Measurements from ENCODE around the gene EIF2S3B.
"Not testable (repeated sequence)": the region's sequence is repeated elsewhere in the genome, so short reads cannot be mapped to it uniquely, and the experiment has no call there.

EIF2S3B gene

DNA sequence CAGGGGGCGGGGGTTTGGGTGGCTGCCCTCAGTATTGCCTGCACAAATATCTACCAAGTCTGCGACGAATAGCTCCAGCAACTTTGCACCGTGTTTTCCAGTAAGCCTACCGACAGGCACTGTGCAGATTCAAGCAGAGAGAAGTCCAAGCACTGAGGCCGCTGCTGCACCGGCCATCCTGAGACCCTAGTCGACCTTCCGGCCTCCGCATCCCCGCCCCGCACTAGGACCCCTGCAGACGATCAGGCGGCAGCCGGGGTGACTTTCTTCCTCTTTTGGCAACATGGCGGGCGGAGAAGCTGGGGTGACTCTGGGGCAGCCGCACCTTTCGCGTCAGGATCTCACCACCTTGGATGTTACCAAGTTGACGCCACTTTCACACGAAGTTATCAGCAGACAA lies at the start of gene EIF2S3B:
TSS of gene EIF2S3B (plus strand) at position 271 of the 400 bp plus-strand sequence. CDS start at position 284, 13 bp downstream.
- no peak for DNase-seq

DNA sequence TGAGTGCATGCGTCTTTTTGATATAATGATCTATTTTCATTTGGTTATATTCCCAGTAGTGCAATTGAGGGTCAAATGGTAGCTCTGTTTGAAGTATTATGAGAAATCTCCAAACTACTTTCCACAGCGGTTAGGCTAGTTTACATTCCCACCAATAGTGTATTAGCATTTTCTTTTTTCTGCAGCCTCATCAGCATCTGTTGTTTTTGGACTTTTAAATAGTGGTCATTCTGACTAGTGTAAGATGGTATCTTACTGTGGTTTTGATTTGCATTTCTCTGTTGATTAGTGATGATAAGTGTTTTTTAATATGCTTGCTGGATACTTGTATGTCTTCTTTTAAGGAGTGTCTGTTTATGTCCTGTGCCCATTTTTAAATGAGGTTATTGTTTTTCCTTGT lies 48.8 kb upstream of the EIF2S3B start:
- no peak for DNase-seq

DNA sequence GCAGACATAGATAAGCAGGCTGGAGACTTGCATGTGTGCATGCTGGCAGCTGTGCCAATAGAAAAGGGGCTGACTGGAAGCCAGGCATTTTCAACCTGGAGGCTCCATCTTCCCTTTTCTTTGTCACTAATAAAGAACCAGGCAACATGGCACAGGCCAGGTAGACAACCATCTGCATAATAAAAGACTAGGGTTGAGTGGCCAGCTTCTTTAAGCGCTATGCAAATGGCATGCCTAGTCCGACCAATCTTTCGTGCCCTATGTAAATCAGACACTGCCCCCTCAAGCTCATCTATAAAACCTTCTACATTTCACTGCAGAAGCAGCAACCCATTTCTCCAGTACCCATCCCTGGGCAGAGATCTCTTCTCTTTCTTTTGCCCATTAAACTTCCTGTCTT lies 47.9 kb upstream of the EIF2S3B start:
- no peak for DNase-seq

DNA sequence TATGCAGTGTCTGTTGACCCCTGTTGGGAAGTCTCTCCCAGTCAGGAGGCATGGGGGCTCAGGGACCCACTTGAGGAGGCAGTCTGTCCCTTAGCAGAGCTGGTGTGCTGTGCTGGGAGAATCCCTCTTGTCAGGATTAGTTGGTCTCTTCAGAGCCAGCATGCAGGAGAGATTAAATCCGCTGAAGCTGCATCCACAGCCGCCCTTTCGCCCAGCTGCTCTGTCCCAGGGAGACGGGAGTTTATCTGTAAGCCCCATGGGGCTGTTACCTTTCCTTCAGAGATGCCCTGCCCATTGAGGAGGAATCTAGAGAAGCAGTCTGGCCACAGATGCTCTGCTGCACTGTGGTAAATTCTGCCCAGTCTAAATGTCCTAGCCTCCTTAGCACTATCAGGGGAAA lies 39.4 kb upstream of the EIF2S3B start:
- DNase-seq = no peak

DNA sequence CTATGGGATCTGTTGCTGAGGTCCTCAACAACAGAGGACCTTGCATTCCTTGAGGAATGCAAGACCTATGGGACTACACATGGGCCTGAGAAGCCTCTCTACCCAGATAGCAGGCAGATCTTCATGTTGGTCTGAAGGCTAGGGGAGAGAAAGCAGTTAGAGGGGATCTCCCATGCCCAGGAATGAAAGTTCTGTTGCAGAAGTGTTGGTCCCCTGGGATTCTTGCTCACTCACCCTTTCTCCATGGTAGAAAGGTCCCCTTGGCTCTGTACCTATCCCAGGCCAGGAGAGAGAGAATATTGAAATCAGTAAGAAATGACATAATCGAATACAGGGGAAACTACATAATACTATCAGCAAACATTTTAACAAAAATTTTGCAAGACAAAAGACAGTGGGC lies 36.0 kb upstream of the EIF2S3B start:
- DNase-seq = no peak

DNA sequence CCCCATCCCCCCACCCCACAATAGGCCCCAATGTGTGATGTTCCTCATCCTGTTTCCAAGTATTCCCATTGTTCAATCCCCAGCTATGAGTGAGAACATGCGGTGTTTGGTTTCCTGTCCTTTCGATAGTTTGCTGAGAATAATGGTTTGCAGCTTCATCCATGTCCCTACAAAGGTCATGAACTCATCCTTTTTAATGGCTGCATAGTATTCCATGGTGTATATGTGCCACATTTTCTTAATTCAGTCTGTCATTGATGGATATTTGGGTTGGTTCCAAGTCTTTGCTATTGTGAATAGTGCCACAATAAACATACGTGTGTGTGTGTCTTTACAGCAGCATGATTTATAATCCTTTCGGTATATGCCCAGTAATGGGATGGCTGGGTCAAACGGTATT lies 32.9 kb upstream of the EIF2S3B start:
- DNase-seq = not testable (repeated sequence)

DNA sequence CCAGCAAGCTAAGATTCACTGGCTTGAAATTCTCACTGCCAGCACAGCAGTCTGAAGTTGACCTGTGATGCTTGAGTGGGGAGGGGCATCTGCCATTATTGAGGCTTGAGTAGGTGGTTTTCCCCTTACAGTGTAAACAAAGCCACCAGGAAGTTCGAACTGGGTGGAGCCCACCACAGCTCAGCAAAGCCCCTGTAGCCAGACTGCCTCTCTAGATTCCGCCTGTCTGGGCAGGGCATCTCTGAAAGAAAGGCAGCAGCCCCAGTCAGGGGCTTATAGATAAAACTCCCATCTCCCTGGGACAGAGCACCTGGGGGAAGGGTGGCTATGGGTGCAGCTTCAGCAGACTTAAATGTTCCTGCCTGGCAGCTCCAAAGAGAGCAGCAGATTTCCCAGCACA lies 23.8 kb upstream of the EIF2S3B start:
- DNase-seq = not testable (repeated sequence)

DNA sequence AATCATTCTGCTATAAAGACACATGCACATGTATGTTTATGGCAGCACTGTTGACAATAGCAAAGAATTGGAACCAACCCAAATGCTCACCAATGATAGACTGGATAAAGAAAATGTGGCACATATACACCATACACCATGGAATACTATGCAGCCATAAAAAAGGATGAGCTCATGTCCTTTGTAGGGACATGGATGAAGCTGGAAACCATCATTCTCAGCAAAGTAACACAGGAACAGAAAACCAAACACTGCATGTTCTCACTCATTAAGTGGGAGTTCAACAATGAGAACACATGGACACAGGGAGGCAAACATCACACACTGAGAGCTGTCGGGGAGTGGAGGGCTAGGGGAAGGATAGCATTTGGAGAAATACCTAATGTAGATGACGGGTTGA lies 18.4 kb upstream of the EIF2S3B start:
- not testable (repeated sequence) for DNase-seq

DNA sequence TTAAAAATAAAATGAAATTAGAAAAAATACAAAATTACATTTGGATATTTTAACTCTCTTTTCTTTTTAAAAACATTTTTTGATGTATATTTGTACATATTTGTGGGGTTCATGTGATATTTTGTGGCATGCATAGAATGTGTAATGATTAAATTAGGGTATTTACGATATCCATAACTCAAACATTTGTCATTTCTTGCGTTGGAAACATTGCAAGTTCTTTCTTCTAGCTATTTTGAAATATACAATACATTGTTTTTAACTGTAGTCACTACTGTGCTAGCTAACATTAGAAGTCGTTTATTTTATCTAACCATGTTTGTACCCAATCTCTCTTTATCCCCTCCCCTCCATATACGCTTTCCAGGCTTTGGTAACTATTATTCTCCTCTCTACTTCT lies 13.9 kb upstream of the EIF2S3B start:
- DNase-seq = no peak

DNA sequence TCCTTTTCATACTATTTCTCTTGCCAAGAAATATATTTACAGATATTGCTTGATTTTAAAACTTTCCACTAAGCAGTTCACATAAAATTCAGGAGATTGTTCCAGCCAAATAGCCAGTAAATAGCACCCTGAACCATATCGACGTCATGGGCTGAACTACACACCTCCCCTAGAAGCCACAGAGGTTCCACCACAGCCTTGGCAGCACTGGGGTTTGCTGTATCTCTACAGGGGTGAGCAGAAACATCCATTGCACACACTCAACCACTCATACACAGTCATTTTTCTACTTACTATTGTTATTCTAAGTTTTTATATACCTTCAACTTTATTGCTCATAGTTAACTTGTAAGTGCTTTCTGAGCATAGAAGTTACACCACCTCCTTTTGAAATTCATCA lies 8.1 kb upstream of the EIF2S3B start:
- peak; percentile 13 for DNase-seq

DNA sequence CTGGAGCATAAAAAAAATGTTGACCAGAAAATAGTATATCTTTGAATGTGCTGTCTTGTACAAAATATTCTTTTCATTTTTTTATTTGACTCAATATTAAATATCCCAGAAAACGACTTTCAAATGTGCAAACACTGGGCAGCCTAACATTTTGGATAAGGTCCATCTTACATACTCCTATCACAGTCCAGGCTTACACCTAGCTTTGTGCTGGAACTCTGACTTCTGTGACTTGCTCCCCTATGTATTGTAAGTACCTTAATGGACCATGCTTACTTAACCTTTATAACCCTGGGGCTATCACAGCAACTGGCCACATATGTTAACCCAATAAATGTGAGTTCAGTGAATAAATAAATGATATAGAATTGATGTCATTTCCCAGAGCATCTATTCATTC lies 7.6 kb upstream of the EIF2S3B start:
- DNase-seq = no peak

DNA sequence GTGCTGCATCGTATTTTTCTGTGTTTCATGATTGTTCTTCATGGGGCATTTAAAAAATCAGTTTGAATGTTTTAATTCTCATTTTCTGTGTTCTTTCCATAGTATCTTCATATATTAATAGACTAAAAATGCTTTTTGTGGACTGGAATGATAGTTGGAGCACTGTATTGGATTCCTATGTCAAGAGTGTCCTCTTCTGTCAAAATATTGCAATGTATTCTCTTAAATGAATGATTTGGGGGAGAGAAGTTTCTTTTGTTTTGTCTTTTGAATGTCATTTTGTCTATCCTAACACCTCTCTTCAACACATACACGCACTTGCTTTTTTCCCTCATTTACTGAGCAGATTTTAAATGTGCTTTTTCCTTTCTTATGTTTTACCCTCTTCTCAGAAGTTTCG lies 4.7 kb upstream of the EIF2S3B start:
- no peak for DNase-seq

DNA sequence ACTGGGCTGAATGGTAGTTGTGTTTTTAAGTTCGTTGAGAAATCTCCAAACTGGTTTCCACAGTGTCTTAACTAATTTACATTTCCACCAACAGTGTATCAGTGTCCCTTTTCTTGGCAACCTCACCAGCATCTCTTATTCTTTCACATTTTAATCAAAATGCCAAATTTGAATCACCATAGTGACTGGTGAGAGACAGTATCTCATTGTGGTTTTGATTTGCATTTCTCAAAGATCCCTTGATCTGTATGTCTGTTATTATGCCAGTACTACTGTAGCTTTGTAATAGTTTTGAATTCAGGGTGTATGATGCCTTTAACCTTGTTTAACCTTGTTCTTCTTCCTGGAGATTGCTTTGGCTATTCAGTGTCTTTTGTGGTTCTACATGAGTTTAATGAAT lies 2.2 kb upstream of the EIF2S3B start:
- DNase-seq = no peak

DNA sequence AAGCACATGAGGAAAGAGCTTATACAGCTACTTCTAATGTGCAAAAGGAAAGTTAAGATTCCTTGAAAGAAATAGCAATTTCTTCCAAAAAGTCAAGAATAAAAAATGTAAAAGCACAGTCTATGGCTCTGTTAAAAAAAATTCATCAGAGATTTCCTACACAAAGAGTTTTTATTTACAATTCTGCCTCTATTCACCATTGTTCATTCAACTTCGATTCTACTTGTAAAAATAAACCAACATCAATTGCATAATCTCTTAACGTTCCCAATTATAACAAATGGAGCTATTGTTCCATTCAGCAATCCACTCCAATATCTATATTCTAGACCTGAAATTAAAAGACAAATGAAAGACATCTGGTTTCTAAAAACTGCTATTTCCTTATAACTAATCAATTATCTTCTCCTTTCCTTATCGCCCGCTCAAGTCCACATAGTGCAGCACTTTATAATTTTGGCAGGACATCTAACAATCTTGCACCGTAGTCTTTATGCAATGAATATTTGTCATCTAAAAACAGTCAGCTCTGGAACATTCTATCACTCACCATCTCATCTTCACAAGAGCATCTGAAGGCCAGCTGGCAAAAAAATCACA lies 6.2 kb downstream of the EIF2S3B start:
- no peak for DNase-seq

DNA sequence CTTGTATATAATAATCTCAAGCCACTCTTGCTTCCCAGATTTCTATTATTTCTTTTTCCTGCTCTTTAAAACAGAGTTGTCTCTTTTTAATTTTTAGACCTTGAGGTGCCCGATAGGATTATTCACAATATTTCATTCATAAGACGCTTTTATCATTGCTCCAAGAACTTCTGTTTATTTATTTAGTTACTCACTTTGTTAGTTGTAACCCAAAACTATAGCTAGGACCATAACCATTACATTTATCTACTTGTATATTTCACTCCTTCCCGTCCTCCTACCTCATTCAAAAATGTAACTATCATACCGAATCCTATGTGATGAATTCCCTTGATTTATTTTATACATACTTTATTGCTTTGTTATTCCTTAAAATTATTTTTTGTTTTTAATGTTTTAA lies 7.1 kb downstream of the EIF2S3B start:
- DNase-seq = no peak

DNA sequence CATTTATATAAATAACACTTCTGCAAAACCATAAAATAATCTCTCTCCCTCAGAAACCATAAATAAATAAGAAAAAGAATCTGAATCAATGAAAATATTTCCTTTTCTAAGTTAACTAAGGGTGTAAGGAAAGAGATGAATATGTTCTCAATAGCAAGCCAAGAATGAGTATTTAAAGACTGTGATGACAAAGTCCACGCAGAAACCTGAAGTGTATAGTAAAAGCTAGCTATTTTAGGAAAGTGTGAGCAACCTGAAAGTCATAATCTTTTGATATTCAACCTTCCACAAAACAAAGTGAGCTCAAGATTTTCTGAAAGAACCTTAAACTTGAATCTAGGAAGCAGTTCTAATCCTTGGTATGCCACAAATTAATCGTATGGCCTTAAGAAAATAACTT lies 15.9 kb downstream of the EIF2S3B start:
- DNase-seq = no peak

DNA sequence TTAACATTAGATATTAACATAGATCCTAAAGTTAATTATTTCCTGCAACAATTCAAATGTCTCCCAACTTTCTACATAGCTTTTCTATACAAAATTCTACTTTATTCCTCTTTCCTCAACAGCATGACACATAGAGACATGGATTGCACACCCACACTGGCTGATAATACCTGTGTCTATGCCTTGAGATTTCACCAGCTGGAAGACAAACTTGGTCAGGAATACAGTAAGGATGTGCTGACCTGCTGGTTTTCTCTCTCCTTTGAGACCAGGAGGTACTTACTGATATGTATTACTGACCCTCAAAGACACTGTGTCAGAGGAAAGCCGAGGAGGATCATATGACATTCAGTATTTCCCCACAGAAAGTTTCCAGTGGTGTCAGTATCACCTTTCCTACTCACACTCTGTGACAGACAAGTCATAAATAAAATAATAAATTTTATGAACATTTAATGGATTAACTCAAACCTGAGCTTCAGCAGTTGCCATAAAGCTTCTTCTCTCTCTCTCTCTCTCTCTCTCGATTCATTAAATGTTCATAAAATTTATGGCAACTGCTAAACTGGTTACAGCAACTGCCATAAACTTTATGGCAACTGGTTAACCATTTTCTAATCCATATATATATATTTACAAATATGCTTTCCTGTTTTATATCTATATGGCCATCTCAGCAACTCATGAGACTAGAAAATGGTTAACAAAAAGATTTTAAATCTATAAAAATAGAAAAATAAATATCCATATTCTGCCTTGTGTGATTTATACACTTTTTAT lies 22.7 kb downstream of the EIF2S3B start:
- DNase-seq = no peak

DNA sequence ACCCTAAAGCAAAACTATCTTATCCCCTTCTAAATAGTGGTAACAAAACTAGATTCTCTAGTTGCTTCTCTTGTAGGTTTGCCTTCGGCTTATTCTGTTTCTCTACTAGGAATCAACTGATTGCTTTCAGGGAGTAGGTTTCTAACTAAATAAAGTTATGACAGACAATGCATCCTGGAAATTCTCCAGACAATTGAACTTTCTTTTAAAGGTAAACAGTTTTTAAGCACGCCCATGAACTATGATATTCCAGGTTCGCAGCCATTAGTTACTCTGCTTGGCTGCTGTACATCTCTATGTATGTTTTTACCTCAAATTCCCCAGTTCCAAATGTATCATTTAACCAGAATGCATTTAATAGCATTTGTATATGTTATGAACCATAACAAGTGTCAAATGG lies 23.9 kb downstream of the EIF2S3B start:
- no peak for DNase-seq

DNA sequence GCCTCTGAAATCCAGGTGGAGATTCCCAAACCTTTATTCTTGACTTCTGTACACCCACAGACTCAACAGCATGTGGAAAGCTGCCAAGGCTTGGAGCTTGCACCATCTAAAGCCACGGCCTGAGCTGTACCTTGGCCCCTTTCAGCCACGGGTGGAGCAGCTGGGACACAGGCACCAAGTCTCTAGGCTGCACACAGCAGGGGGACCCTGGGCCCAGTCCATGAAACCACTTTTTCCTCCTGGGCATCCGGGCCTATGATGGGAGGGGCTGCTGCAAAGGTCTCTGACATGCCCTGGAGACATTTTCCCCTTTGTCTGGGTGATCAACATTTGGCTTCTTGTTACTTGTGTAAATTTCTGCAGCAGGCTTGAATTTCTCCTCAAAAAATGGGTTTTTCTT lies 32.0 kb downstream of the EIF2S3B start:
- no peak for DNase-seq

DNA sequence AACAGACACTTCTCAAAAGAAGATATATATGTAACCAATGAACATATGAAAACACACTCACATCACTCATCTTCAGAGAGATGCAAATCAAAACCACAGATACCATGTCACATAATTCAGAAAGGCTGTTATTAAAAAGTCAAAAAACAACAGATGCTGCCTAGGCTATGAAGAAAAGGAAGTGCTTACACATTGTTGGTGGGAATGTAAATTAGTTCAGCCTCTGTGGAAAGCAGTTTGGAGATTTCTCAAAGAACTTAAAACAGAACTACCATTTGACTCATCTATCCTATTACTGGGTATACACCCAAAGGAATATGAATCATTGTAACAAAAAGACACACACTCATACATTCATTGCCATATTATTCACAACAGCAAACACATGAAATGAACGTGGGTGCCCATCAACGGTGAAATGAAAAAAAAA lies 35.1 kb downstream of the EIF2S3B start:
- peak; percentile 79 for DNase-seq

DNA sequence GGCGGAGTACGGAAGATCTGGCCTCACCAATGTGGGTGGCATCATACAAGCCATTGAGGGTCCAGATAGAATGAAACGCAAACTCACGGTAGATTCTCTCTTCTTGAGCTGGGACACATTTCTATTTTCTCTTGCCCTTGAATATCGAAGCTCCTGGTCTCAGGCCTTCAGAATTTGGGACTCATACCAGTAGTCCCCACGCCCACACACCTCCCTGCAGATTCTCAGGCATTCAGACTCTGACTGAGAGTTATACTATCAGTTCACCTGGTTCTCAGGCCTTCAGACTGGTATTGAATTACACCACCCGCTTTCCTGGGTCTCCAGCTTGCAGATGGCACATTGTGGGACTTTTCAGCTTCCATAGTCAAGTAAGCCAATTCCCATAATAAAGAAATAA lies 37.8 kb downstream of the EIF2S3B start:
- no peak for DNase-seq

DNA sequence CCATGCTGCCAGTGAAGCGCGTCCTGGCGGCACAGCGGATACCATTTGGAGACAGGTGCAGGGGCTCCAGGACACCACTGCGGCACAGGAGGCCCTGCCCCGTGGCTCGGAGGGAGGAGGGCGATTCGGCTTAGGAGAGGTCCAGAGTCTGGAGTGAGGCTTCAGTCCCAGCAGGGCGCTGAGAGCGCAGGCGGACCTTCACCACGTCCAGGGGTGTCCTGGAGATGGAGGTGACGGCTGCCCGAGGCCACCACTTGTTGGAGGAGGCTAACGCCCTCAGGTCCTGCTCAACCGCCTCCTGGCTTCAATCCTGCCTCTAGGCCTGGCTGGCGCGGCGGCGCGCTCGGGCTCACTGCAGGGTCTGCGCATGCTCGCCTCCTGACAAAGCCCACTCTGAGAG lies 45.7 kb downstream of the EIF2S3B start:
- DNase-seq = no peak

DNA sequence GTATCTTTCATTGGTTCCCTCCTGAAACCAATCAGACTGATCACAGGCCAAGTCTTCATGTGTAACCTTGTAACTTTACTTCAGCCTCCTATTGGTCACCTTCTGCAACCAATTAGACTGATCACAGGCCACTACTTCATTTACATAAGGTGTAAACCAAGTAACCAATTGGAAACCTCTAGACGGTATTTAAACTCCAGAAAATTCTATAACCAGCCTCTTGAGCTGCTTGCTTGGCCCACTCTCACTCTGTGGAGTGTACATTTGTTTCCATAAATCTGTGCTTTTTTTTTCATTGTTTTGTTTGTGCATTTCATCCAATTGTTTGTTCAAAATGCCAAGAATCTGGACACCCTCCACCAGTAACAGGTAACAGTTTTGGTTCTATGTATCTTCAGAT lies 47.5 kb downstream of the EIF2S3B start:
- DNase-seq = no peak

DNA sequence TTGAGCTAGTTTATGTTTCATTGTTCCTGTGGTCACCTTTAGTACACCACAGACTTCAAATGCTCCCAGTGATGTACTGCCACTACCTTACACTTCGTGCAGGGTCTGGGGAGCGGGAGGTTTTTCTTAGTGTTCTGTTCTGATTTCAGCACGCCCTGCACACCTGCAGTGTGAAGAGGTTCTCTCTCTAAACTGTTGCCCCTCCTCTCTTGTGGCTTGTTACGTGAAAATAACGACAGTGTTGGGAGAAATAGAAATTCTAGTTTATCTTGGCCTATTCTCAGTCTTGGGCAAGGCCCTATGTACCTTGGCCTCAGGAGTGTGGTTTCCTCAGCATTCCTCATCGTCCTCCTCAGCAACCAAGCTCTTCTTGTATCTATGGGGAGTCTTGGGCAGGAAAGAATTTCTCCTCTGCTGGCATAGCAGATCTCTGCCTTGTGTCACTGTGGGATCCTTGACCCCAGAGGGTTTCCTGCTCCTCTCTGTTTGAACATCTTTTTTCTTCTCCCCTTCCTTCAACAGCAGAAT lies 48.6 kb downstream of the EIF2S3B start:
- DNase-seq = no peak

Measured in activated CD4-positive, alpha-beta T cell treated with anti-CD3 and anti-CD28 coated beads, Interleukin-10, Interleukin-2, amounts not matched to agents 100 ng/mL and 50 ng/mL, durations not matched to agents 16 hours and 8 hours (primary cell).